Activated naive CD8-positive, alpha-beta T cell treated with anti-CD3 and anti-CD28 coated beads, Interleukin-2, amount 50 U/mL, for 16 hours (primary cell): ENCODE measurements around the gene KIAA1217.
"Not testable (repeated sequence)": the region's sequence is repeated elsewhere in the genome, so short reads cannot be mapped to it uniquely, and the experiment has no call there.

Experiments
- DNase-seq: peaks from one replicate; pipeline ENCODE4 v3.0.0-alpha.2; 2020; ENCODE audit warnings: low read depth, low spot score

KIAA1217 gene

DNA sequence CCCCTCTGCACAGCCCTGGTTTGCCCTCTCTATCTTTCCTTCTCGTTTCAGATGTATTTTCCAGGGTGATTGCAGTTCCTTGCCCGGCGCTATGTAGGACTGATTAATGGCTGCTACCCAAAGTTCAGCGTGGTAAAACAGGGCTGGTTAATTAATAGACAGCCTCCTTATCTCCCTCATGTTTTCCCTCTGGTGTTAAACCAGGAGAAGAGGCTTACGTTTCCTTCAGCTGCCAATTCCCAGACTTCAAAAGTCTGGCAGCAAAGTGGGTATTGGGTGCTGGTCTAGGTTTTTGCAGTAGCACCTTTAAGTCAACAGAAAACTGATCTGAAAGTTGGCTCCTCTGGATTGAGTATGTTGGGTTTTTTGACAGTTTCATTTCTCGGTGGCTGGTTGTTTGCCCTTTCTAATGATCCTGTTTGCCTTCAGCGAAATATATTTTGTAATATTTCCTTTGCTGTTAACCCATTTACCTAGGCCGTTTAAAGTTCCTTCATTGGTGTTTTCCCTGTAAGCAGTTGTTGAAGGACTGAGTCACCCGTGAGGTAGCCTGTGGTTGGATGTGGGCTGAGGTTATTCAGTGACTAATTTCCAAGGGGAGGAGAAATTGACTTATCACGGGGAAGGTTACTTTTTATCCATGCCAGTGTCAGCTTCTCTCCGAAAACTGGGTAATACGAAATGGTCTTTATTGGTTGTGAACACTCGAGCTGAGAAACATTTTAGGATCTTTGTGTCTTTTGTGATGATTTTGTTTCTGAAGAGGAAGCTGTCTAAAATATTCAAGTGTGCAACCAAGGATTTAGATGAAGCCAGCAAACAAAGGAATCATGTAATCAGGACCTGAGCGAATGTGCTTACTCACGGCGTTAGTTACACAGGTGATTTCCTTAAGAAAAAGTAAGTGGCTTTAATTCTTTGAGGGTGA, 257.2 kb downstream of the KIAA1217 start:
- DNase-seq: no peak

- DNase-seq: no peak
Observed at GRCh38 chr10:24467136-24467535, 258.2 kb downstream of the KIAA1217 start.

- DNase-seq: no peak
Observed at GRCh38 chr10:24467605-24468004, 258.7 kb downstream of the KIAA1217 start.

GRCh38 chr10:24468281-24468751, 259.4 kb downstream of the KIAA1217 start:
- no peak for DNase-seq

- no peak for DNase-seq
Observed at GRCh38 chr10:24469993-24470392, 261.1 kb downstream of the KIAA1217 start.

DNA sequence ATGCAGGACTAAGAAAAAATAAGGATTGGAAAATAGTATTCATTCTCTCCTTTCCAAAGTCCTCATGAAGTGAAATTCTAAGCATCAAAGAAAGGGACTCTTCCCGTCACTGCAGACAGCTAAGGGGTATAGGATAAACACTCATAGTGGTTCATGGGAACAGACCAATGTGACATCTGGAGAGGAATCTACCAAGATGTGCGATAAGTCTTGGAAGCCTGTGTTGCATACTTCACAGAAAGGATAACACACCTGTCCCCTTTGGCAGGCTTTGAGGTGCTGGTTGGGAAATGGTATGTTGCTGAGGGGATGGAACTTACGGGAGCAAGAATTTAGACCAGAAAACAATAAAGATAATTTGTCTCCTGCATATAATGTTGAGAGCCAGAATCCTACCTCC, 266.7 kb downstream of the KIAA1217 start:
- DNase-seq: no peak

DNA sequence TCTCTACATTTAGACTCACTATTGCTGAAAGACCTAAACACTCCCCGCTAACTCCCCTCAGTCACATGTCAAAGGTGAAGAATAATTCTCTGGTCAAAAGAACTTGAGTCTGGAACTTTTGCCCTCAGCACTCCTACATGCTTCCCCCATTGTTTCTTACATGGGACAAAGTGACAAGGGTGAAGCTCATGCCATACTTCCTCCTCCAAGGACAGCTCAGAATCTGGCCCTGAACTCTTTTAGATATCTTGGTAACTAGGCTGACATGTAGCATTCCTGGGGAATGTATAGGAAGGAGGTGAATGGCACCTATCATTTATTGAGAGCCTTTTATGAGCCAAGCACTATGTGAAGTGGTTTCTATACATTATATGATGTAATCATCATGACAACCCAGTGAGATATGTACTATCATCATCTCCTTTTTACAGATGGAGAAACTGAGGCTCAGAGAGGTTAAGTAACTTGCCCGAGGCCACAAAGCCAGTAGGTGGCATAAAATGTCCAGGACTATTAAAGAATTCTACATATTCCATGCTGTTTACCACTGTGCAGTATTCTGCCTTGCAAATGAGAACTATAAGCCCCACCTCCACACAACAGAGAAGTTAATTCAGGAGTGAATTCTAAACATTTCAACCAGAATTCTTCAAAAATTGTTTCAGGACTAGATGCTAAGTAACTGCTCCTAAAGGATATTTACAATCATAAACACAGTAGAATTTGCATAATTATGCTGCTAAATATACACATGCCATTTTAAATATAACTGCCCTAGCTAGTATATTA, 268.2 kb downstream of the KIAA1217 start:
- no peak for DNase-seq

- no peak for DNase-seq
Observed at GRCh38 chr10:24477915-24478314, 269.0 kb downstream of the KIAA1217 start.

GRCh38 chr10:24479806-24480205, 270.9 kb downstream of the KIAA1217 start:
- DNase-seq: no peak

DNA sequence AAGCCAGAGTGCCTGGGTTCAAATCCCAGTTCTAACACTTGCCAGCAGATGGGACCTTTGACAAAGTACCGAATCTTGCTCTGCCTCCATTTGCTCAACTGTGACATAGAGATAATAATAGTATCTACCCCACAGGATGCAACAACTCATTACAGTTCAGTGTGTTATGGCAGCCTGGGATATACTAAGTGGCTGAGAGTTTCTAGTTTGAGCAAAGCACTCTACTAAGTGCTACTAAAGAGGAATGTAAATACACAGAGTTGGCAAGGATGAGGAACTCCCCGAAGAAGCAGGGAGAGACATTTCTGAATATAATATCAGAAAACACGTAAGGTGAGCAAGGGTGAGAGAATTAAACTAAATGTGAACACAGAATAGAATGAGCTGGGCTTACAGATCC, 271.5 kb downstream of the KIAA1217 start:
- DNase-seq: no peak

DNA sequence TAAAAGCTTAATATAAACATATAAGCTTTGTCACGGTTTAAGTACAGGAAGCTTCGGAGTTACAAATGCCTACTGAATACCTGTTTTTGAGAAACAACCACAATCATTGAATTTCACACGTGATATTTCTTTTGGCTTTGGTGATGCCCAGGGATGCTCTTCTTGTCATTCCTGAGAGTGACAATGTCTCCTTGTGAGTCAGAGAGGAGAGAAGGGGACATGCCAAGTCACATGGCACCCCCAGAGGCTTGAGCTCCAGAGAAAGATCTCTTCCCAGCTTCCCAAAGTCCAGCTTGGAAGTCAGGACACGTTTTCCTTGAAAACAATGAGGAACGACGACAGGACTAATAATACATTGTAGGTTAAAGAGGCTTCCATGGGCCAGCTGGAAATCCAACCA, 272.3 kb downstream of the KIAA1217 start:
- no peak for DNase-seq

DNA sequence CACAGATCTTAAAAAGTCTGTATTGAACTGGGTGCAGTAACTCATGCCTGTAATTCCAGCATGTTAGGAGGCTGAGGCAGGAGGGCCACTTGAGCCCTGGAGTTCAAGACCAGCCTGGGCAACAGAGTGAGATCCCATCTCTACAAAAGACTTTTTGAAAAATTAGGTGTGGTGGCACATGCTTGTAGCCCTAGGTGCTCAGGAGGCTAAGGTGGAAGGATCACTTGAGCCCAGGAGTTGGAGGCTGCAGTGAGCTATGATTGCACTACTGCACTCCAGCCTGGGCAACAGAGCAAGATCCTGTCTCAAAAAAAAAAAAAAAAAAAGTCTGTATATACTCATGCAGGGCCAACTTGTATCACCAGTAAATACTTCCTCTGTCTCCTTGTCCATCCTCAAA, 273.8 kb downstream of the KIAA1217 start:
- DNase-seq: not testable (repeated sequence)

DNA sequence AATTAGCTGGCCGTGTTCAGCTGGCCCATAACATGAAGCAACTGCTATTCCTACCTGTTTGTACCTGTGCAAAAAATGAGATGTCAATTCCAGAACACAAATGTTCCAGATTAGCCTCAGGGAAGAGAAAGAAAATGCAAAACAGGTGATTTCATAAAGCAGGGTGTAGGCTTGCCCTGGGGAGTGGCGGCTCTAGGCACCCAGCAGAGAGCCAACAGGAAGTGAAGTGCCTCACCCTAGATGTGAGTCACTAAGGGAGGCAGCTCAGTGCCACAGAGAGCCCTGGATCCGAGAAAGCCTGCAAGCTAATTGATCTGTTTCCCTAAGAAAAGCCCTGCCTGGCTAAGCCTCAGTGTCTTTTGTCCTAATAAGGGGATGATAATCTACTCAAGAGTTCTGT, 274.8 kb downstream of the KIAA1217 start:
- DNase-seq: no peak

GRCh38 chr10:24484771-24485170, 275.8 kb downstream of the KIAA1217 start:
- no peak for DNase-seq

DNA sequence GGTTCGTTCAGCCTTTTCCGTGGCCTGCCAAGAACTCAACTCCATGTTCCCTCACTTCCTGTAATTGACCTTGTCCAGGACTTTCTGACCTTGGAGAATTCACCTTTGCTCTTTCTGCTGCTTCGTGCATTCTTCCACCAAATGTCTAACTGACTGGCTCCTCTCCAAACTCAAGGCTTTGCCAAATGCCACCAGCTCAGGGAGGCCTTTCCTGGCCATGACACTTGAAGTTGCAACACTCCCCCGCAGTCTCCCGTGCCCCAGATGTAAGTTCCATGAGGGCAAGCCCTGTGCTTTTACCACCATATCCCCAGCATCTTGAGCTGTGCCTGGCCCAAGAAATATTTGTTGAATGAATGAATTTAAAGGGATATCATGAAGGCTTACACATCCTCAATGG, 276.4 kb downstream of the KIAA1217 start:
- DNase-seq: no peak

DNA sequence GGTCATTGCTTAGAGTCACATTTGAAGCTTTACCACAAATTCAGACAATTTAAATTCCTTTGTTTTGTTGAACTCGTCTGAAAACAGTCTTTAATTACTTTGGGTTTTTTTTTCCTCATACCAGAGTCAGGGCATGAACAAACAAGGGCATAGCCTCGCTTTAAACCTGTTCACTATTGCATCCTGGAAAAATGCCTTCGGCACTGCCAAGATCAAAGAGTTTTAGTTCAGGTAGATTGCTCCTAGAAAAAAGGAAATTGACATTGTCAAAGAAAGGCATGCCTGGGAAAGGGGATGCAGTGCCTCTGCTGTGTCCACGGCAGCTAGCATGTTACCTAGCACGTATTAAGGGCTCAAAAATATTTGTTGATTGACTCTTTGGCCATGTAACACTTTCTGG, 279.7 kb downstream of the KIAA1217 start:
- no peak for DNase-seq

DNA sequence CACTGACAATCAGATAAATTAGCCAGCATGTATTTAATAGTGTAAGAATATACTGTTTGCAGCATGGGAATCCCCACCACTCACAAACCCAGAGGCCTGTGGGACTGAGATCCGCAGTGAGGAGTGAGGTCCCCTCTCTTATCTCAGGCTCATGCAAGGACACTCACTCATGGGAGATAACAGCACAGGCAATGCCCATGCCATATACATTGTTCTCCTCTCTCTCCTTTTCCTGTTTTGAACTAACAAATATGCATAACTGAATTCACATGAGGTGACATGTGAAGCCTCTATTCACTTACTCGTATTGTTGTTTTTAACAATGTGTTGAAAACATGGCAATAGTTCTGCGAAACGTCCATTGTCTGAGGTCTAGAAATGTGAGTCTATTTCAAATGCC, 284.2 kb downstream of the KIAA1217 start:
- DNase-seq: no peak

- DNase-seq: no peak
Observed at GRCh38 chr10:24494236-24494635, 285.3 kb downstream of the KIAA1217 start.

DNA sequence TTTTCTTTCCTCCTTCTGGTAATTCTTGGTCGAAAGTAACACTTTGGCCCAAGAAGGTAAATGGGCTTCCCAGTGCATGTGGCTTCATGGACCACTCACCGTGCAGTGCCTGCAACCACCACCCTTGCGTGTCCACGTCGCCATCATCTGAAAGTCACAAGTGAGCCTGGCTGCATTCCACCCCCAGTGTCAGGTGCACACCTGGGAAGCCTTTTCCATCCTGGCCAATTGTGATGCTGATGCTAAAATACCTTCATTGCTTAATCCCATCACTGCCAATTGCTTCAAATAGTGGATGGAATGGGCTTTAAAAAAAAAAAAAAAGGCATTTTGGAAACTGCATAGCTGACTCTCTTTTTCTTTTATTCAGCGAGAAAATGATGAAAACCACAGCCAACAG, 285.8 kb downstream of the KIAA1217 start:
- no peak for DNase-seq

GRCh38 chr10:24495666-24496460, 286.9 kb downstream of the KIAA1217 start:
- no peak for DNase-seq

- DNase-seq: no peak
Observed at GRCh38 chr10:24496906-24497305, 288.0 kb downstream of the KIAA1217 start.
